NCI-H524 (cell line): ENCODE measurements around the gene BHLHE23.

Experiments
- DNase-seq, 2 experiments: peaks; one replicate each; lab custom pipeline; 2025; lab: John Stamatoyannopoulos, UW

BHLHE23 gene

DNA sequence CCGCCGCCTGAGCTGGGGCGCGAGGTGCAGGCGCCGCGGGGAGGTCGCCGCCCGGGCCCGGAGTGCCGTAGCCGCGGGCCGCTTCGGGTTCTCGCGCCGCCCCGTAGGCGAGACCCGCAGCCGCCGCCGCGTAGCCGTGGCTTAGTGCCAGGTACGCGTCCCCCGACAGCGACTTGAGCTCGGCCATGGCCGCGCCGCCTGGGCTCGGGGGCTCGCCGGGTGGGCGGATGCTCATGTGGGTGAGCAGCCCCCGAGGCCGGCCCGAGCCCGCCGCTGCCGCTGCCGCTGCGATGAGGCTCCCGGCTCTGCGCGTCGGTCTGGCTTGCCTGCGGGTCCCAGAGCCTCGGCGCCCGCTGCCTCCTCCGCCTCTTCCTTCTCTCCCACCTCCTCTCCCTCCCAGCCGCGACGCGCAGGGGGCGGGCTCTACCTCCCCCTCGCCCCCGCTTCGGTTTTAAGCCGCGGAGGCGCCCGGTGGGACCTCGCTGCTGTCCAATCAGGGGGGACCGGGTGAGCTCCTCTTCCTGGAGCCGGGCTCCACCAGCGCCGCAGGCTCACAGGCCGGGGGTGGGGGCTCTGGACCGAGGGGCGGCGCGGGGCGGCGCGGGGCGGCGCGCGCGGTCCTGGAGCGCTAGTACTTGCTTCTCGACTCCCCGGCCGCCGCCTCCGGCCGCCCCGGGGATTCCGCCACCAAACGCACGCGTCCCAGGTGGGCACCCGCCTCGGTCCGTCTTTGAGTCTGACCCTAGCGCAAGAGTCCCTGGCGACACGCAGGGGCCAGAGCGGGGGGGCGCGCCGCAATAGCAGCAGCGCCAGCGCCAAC, at the start of gene BHLHE23:
Gene BHLHE23 (minus strand): TSS at position 425 of the 820 bp plus-strand sequence. CDS start 190 bp downstream, at position 235.
- peak; percentile 18 to 69 for DNase-seq

DNA sequence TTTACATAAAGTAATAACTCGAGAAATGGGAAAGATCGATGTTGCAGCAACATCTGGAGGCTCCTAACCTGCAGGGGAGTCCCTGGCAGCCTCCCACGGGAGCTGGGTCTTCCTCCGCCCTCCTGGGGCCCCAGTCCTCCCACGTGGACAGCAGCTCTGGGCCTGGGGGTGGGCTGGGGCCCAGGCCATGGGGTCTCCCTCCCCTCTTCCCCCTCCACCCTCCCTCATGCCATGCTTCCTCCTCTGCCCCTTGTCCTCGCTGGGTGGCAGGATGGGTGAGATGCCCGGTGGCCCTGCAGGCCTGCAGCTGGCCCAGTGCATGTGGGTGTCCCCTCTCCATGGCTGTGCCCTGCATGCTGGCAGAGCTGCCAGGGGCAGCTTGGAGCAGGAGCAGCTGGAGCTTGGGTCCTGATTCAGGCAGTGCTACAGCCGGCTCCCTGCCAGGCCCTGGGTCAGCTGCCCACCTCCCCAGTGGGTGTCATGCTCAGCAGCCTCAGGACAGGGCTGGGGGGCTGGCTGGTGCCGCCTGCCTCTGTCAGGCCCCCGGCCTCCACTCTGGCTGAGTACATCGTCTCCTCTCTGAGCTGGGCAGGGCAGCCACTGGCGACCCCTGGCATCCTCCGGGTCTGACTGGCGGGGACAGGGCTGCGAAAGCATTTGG, 48.9 kb upstream of the BHLHE23 start:
- DNase-seq = no peak

- DNase-seq = no peak
Measured at GRCh38 chr20:63054681-63055240, 48.0 kb upstream of the BHLHE23 start.

DNA sequence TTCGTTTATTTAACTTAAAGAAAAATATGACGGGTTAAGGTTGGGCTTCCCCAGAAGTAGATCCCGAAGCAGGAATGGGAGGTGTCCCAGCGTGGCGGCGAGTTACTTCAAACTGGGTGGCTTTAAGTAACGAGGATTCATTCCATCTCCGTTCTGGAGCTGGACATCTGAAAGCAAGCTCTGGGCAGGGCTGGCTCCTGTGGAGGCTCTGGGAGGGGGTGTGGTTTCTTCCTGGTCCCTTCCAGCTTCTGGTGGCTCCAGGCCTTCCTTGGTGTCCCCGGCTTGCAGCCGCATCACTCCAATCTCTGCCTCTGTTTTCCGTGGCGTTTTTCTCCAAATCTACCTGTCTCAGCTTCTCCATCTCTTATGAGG, 47.3 kb upstream of the BHLHE23 start:
- no peak for DNase-seq

DNA sequence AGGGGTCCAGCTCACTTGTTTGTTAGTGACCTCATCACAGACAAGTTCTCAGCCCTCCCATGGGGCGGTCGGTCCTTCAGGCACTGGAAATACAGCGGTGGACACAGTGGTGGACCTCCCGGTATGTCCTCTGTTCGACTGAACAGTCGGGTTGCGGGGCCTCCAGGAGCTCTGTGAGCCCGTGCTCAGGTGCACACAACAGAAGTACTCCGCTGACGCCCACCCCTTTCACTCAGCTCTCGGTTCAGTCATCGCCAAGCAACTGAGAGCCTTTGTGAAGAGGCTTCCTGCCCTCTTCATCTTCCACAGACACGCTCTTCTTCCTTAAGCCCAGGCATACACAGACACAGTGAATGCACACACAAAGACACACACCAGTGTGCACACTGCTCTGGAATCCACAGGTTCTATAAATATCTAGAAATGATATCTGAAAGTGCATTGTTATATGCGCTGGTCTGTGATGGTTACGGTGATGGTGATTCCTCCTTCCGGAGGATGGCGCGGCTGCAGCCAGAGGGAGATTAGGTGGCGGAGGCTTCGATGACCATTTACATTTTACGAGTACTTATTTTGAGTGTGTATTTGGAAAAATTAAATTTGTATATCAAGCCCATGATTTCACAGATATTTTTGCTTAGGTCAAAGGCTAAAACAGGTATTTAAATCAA, 46.8 kb upstream of the BHLHE23 start:
- DNase-seq = no peak

DNA sequence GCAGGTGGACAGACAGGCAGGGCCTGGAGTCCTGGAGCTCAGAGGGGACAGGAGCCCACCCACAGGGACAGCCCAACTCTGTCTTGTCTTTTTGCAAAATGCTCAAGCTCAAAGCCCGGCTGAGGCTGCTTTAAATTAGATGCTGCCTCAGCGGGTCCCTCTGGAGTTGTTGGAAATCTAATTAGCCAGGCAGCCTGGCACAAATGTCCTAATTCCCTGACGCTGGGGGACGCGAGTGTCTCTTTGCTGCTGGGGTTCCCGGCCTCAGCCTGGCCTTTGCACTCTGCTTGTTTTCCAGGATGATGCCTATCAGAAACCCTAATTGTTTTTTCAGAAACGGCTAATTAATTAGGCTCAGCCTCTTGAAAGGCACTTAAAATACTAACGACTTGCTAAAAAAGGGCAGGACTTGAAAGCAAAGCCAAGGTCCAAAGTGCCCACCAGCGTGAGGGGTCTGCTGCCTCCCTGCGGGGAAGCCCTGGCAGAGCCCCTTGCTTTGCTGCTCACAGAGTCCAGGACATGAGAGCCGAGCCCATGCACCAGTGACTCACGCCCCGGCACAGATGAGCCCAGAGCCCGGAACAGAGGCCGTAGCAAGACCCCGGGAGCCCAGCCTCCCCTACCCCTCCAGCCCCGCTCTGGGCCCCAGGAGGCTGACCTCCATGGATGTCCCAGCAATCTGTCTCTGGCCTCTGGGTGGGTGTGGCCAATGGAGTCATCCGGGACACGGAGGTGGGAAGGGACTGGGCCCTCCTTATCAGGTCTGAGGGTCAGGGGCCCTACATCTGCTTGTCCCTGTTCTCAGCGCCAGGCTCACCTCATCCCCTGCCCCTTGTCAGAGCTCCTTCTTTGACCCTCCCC, 46.0 kb upstream of the BHLHE23 start:
- DNase-seq = peak in 1 of 2 experiments; percentile 39

- no peak for DNase-seq
Measured at GRCh38 chr20:63051911-63052310, 45.1 kb upstream of the BHLHE23 start.

DNA sequence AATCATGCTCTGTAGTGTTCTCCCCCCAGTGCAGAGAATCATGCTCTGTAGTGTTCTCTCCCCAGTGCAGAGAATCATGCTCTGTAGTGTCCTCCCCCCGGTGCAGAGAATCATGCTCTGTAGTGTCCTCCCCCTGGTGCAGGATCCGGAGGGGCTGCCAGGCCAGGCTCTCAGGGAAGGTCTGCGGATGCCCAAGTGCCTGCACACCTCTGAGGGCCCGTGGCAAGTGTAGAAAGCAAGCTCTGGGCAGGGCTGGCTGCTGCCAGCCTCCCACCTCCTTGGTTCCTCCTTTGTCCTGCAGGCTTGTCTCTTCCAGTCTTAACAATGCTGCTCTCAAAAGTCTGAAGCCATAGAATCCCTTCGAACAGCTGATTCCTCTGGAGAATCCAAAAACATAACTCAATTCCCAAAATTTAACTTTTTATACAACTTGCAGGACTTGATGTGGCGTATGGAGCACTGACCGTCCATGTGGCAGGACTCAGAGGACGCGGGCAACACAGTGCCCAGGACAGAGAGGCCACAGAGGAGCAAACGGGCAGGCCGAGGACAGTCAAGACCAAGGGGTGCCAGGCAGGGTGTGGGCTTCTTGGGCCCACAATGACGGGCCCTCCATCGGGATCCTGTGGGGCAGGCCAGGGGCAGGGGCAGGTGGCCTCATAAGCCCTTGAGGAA, 44.6 kb upstream of the BHLHE23 start:
- DNase-seq = no peak

- no peak for DNase-seq
Measured at GRCh38 chr20:63050406-63050805, 43.6 kb upstream of the BHLHE23 start.

DNA sequence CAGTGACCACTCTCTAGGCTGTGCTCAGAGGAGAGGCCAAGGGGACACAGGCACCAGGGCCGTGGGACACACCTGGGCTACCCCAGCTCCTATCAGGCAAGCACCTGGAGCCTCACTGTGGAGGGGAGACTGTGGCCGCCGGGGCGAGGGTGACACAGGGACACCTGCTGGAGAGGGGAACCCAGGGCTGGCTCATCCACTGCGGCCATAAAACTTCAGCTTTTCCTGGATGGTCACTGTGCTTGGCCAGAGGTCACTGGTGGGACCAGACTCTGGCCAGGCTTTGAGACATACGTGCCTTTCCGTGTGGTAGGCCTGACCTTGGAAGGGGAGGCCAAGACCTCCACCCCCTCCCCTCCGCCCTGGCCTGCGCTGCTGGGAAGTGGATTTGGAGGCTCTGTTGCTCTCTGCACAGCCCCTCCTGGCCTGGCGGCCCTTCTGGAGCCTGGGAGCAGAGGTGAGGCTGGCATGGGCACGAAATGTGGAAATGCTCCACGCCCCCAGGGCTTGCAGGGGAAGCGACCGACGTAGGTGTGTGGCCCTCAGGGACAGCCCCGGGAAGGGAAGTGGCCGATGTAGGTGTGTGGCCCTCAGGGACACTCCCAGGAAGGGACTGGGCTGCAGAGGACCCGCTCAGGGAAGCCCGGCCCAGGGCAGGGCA, 42.9 kb upstream of the BHLHE23 start:
- no peak for DNase-seq

- no peak for DNase-seq
Measured at GRCh38 chr20:63049191-63049518, 42.4 kb upstream of the BHLHE23 start.

DNA sequence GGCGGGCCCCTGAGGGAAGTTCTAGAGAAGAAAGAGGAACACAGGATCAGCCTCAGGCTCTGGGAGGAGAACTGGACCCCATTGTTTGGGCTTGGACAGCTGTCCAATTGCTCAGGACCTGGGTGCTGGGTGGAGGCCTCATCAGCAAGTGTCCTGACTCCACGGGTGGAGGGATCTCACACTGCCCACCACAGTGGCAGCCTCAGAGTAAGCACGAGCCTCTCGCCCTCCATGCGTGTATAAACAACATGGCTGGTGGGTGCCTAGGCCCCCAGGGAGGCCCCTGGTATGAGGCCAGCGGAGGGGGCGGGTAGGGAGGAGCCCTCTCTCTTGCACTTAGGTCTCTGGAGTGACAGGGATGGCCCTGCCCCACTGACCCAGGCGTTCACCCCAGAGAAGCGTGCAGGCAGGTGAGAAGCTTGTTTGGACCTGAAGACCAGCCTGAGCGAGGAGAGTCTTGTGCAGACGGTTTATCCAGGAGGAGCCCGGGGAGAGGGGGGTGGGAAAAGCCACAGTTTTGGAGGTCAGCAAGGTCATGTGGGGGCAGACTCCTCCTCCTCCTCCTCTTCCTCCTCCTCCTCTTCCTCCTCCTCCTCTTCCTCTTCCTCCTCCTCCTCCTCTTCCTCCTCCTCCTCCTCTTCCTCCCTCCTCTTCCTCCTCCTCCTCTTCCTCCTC, 41.9 kb upstream of the BHLHE23 start:
- no peak for DNase-seq

- DNase-seq = no peak
Measured at GRCh38 chr20:63047946-63048345, 41.2 kb upstream of the BHLHE23 start.

- no peak for DNase-seq
Measured at GRCh38 chr20:63047267-63047666, 40.5 kb upstream of the BHLHE23 start.

DNA sequence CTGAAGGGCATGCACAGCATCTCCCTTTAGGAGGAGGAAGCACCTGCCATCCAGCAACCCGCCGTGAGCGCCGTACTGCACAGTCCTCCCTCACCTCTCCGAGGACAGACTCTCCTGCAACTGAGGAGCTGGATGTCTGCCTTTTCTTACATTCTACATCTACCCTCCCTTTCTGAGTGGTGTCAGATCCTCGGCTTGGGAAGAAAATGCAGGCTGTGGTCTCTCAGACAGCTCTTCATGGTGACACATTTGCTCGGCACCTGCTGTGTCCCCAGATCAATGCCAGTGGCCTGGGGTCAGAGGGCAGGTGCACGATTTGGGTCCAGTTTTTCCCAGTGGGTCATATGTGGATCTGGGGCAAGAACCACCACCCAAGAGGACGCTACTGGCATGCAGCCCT, 40.1 kb upstream of the BHLHE23 start:
- no peak for DNase-seq

DNA sequence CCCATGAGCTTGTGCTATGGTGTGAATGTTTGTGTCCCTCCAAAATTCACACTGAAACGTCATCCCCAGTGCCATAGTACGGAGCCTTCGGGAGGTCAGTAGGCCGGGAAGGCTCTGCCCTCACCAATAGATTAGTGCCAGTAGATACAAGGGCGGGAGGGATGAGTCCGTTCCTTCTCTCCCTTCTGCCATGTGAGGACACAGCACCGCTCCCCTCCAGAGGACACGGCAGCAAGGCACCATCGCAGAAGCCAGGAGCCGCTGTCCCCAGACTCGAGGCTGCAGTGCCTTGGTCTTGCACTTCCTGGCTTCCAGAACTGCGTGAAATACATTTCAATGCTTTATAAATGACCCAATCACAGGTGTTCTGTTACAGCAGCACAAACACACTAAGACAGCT, 39.2 kb upstream of the BHLHE23 start:
- DNase-seq = no peak

- no peak for DNase-seq
Measured at GRCh38 chr20:63045401-63045800, 38.6 kb upstream of the BHLHE23 start.

GRCh38 chr20:63044605-63045004, 37.8 kb upstream of the BHLHE23 start:
- DNase-seq = no peak

DNA sequence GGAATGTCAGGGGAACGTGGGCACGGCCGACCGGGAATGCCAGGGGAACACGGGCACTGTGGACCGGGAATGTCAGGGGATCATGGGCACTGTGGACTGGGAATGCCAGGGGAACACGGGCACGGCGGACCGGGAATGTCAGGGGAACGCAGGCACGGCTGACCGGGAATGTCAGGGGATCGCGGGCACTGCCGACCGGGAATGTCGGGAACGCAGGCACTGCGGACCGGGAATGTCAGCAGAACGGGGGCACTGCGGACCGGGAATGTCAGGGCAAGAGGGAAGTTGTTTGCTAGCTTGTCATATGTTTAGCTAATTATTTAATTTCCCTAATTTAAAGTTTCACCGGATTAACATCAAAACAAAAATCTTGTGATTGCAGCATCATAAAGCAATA, 37.4 kb upstream of the BHLHE23 start:
- DNase-seq = no peak
